IMR-90 (cell line): ENCODE results near the gene SLC25A26. TPM values are rescaled to one million over a fixed set of nuclear protein-coding genes. Genes with fewer than 3 reads are reported as not detected.
A peak's percentile ranks its signal among the peaks of the same experiment; 100 is the strongest.

Experiments used
- ATAC-seq: fragments of 200-7000 bp; cut with Tn5 transposase; 2 replicates; pipeline ENCODE4 v1.9.1; 2020; ENCODE audit warnings: low read depth, mild to moderate bottlenecking, moderate library complexity
- BruUV-seq: library from RNA; stranded (reverse); fragments of 400-500 nt; replicated peaks from 2 replicates; lab custom pipeline; 2021; lab: Mats Ljungman, UMichigan
- CTCF ChIA-PET: fragments of 300-600 bp; formaldehyde crosslinking; extraction: SDS; loops from one replicate; lab custom pipeline; 2021; ENCODE audit warnings: antibody characterized with exemption; lab: Yijun Ruan, JAX
- POLR2A ChIA-PET: fragments of 300-600 bp; sonication (Branson Sonifier 250); formaldehyde crosslinking; loops from one replicate; lab custom pipeline; 2022; ENCODE audit warnings: antibody characterized with exemption; ENCODE audit not compliant: unreplicated experiment; lab: Charles Lee
- DNase-seq: peaks from one replicate; pipeline ENCODE4 v3.0.0; 2013
- H2AFZ ChIP-seq: replicated peaks from 2 replicates; pipeline ENCODE3; 2013; ENCODE audit warnings: low read length, mild to moderate bottlenecking; ENCODE audit not compliant: poor library complexity
- H2AK5ac ChIP-seq: 2 replicates; pipeline ENCODE4 v1.6.1; 2013; ENCODE audit warnings: low read depth, low read length, inconsistent platforms
- H2AK9ac ChIP-seq: replicated peaks from 2 replicates; pipeline ENCODE3; 2013; ENCODE audit warnings: mild to moderate bottlenecking, low read depth, low read length, moderate library complexity; ENCODE audit not compliant: poor library complexity
- H2BK120ac ChIP-seq: 2 replicates; pipeline ENCODE4 v1.6.1; 2013; ENCODE audit warnings: low read depth, low read length, inconsistent platforms
- H2BK15ac ChIP-seq: 3 replicates; pipeline ENCODE4 v1.6.1; 2013; ENCODE audit warnings: low read depth, low read length, inconsistent platforms
- H2BK20ac ChIP-seq: 2 replicates; pipeline ENCODE4 v1.6.1; 2013; ENCODE audit warnings: low read depth, mild to moderate bottlenecking, inconsistent platforms, low read length, moderate library complexity
- H2BK5ac ChIP-seq: 2 replicates; pipeline ENCODE4 v1.6.1; 2013; ENCODE audit warnings: mild to moderate bottlenecking, low read depth, low read length, inconsistent platforms; ENCODE audit not compliant: poor library complexity, severe bottlenecking
- H3K14ac ChIP-seq: replicated peaks from 2 replicates; pipeline ENCODE4 v1.6.1; 2013; ENCODE audit warnings: low read depth, low read length, inconsistent platforms
- H3K18ac ChIP-seq: 2 replicates; pipeline ENCODE4 v1.6.1; 2013; ENCODE audit warnings: low read depth, low read length, control low read depth
- H3K23ac ChIP-seq: 2 replicates; pipeline ENCODE4 v1.6.1; 2013; ENCODE audit warnings: low read depth, low read length, inconsistent platforms
- H3K27ac ChIP-seq: 2 replicates; pipeline ENCODE4 v1.5.1; 2013; ENCODE audit warnings: mild to moderate bottlenecking, control low read depth, low read length; ENCODE audit not compliant: insufficient read depth
- H3K27me3 ChIP-seq: 2 replicates; pipeline ENCODE4 v1.6.1; 2013; ENCODE audit warnings: low read length; ENCODE audit not compliant: control insufficient read depth, insufficient read depth
- H3K36me3 ChIP-seq: 2 replicates; pipeline ENCODE4 v1.6.1; 2013; ENCODE audit warnings: low read length, mixed read lengths; ENCODE audit not compliant: control insufficient read depth, insufficient read depth
- H3K4ac ChIP-seq: 2 replicates; pipeline ENCODE4 v1.6.1; 2013; ENCODE audit warnings: low read depth, low read length, inconsistent platforms
- H3K4me1 ChIP-seq: 2 replicates; pipeline ENCODE4 v1.6.1; 2013; ENCODE audit warnings: low read length, mixed read lengths; ENCODE audit not compliant: control insufficient read depth, insufficient read depth
- H3K4me2 ChIP-seq: 2 replicates; pipeline ENCODE4 v1.6.1; 2013; ENCODE audit warnings: low read depth, mild to moderate bottlenecking, control low read depth, low read length, moderate library complexity
- H3K4me3 ChIP-seq: 2 replicates; pipeline ENCODE4 v1.5.1; 2013; ENCODE audit warnings: low read depth, mild to moderate bottlenecking, control low read depth, low read length, moderate library complexity; ENCODE audit not compliant: insufficient read depth
- H3K56ac ChIP-seq: 2 replicates; pipeline ENCODE4 v1.6.1; 2013; ENCODE audit warnings: low read length, inconsistent platforms; ENCODE audit not compliant: insufficient read depth; ENCODE audit errors: extremely low read depth
- H3K79me1 ChIP-seq, 2 experiments: 2 replicates each; pipeline ENCODE4 v1.6.1; 2013; ENCODE audit warnings: low read length in 2 of 2, inconsistent platforms in 1 of 2, low read depth in 1 of 2
- H3K9ac ChIP-seq: 2 replicates; pipeline ENCODE4 v1.6.1; 2013; ENCODE audit warnings: low read depth, low read length, control low read depth
- H3K9me1 ChIP-seq: 2 replicates; pipeline ENCODE4 v1.6.1; 2013; ENCODE audit warnings: low read length, inconsistent platforms; ENCODE audit not compliant: insufficient read depth
- H3K9me3 ChIP-seq: 2 replicates; pipeline ENCODE4 v1.6.1; 2013; ENCODE audit warnings: low read length; ENCODE audit not compliant: control insufficient read depth, insufficient read depth
- H4K20me1 ChIP-seq: 2 replicates; pipeline ENCODE4 v1.6.1; 2013; ENCODE audit warnings: low read length, inconsistent platforms; ENCODE audit not compliant: insufficient read depth
- H4K5ac ChIP-seq: 2 replicates; pipeline ENCODE4 v1.6.1; 2013; ENCODE audit warnings: mild to moderate bottlenecking, low read depth, low read length, control low read depth
- H4K8ac ChIP-seq, 2 experiments: 2 replicates each; pipeline ENCODE4 v1.6.1; 2013; ENCODE audit warnings: low read depth in 2 of 2, low read length in 2 of 2, control low read depth in 1 of 2, inconsistent platforms in 1 of 2
- H4K91ac ChIP-seq: 2 replicates; pipeline ENCODE4 v1.6.1; 2013; ENCODE audit warnings: low read depth, low read length, inconsistent platforms; ENCODE audit not compliant: insufficient read depth
- BHLHE40 ChIP-seq: fragments of 150-350 bp; IDR thresholded peaks from 2 replicates; pipeline ENCODE4 v1.6.1; 2016; ENCODE audit warnings: mild to moderate bottlenecking, low read depth, low read length
- CEBPB ChIP-seq: IDR thresholded peaks from 2 replicates; pipeline ENCODE4 v1.6.1; 2012; ENCODE audit warnings: low read depth, low read length, improper control_type of control experiment
- CHD1 ChIP-seq: IDR thresholded peaks from 2 replicates; pipeline ENCODE4 v1.6.1; 2012; ENCODE audit warnings: low read depth, low read length, improper control_type of control experiment
- ELK1 ChIP-seq: fragments of 150-350 bp; IDR thresholded peaks from 2 replicates; pipeline ENCODE4 v1.6.1; 2016; ENCODE audit warnings: low read depth, mild to moderate bottlenecking, low read length, moderate library complexity, borderline replicate concordance
- FOS ChIP-seq: fragments of 150-350 bp; IDR thresholded peaks from 2 replicates; pipeline ENCODE4 v1.6.1; 2016; ENCODE audit warnings: low read depth, low read length
- MAFK ChIP-seq: IDR thresholded peaks from 2 replicates; pipeline ENCODE4 v1.6.1; 2012; ENCODE audit warnings: low read depth, low read length, improper control_type of control experiment
- MAZ ChIP-seq: IDR thresholded peaks from 2 replicates; pipeline ENCODE4 v1.6.1; 2012; ENCODE audit warnings: low read depth, mild to moderate bottlenecking, low read length, improper control_type of control experiment, moderate library complexity, borderline replicate concordance
- RAD21 ChIP-seq: IDR thresholded peaks from 2 replicates; pipeline ENCODE4 v1.6.1; 2012; ENCODE audit warnings: low read length, improper control_type of control experiment
- RCOR1 ChIP-seq: IDR thresholded peaks from 2 replicates; pipeline ENCODE4 v1.6.1; 2012; ENCODE audit warnings: mild to moderate bottlenecking, low read length, improper control_type of control experiment; ENCODE audit not compliant: insufficient replicate concordance
- RFX5 ChIP-seq: IDR thresholded peaks from 2 replicates; pipeline ENCODE4 v1.8.0; 2012; ENCODE audit warnings: low read depth, mild to moderate bottlenecking, low read length, moderate library complexity
- SMC3 ChIP-seq: fragments of 150-350 bp; IDR thresholded peaks from 2 replicates; pipeline ENCODE4 v1.6.1; 2016; ENCODE audit warnings: low read depth, mild to moderate bottlenecking, antibody characterized with exemption, low read length, moderate library complexity
- USF2 ChIP-seq: fragments of 150-350 bp; IDR thresholded peaks from 2 replicates; pipeline ENCODE4 v1.6.1; 2017; ENCODE audit warnings: mild to moderate bottlenecking, antibody characterized with exemption, low read length, low read depth
- WGBS, 2 experiments: methylation state at CpG; one replicate each; pipeline versions ENCODE4 v1.1.5 to v1.1.7; 2013; ENCODE audit warnings: missing lambda C conversion rate in 2 of 2; ENCODE audit not compliant: insufficient read length in 1 of 2; ENCODE audit errors: extremely low coverage in 2 of 2; 5-methylcytosine and 5-hydroxymethylcytosine counted together
- dilution Hi-C: fragments of 300-500 bp; cut with HindIII; formaldehyde crosslinking; loops from one replicate; pipeline ENCODE4 v1.14.3; 2018; ENCODE audit warnings: low sequenced_read_pairs; ENCODE audit not compliant: unreplicated experiment
- in situ Hi-C: fragments of 300-500 bp; cut with MboI; formaldehyde crosslinking; loops from 3 replicates; pipeline ENCODE4 v1.14.3; 2019; ENCODE audit warnings: low sequenced_read_pairs, inconsistent platforms, mixed read lengths
- intact Hi-C: fragments of 100-400 bp; cut with micrococcal nuclease; formaldehyde crosslinking; loops from 2 replicates; pipeline ENCODE4 v1.10.0; 2022
- polyA plus RNA-seq, 3 experiments: library from polyadenylated mRNA; depleted of rRNA; stranded (reverse); fragments of >200 nt; gene quantifications; 2 replicates each; pipeline ENCODE4 v1.2.3, GENCODE V29; 2012; ENCODE audit warnings: low replicate concordance in 1 of 3
- total RNA-seq: library from RNA; depleted of rRNA; stranded (reverse); fragments of >200 nt; gene quantifications from 2 replicates; pipeline ENCODE4 v1.2.3, GENCODE V29; 2012

The SLC25A26 gene
- total and polyA plus RNA-seq, 2 of the 4 experiments (the other 2 are of a cell fraction), result 10.9 to 12.7 TPM

- peak overlapping the region; percentile 59; the same call in 1 of the 2 replicates for H2BK20ac ChIP-seq
- H4K91ac ChIP-seq, result no peak overlapping the region
- peak overlapping the region; percentile 61; the same call in 1 of the 2 replicates for H3K14ac ChIP-seq
- ChIA-PET CTCF (interaction anchor here (1.1 kb wide), 1 partner anchor 10 kb away, joined by 4 read pairs; no protein-coding TSS in a partner anchor), POLR2A (no interaction called here)
- H3K9ac ChIP-seq, result no peak overlapping the region
- in situ Hi-C loops (no loop called here), intact Hi-C loops (no loop called here), dilution Hi-C loops (no loop called here)
- TF ChIP-seq CEBPB (no peak), MAFK (no peak), ELK1 (no peak), SMC3 (no peak), RFX5 (no peak), CHD1 (no peak), FOS (no peak), BHLHE40 (no peak), RCOR1 (no peak), MAZ (no peak), USF2 (no peak), RAD21 (no peak)
- peaks cover 15% of the 10 kb centered on the region for H3K4me1 ChIP-seq
- no peak overlapping the region for H2BK120ac ChIP-seq
- H2AK9ac ChIP-seq, result no peak overlapping the region
- no peaks in the 10 kb centered on the region for H3K36me3 ChIP-seq
- H2BK5ac ChIP-seq, result no peak overlapping the region
- BruUV-seq, result no TSS peak
- no peak overlapping the region for H3K23ac ChIP-seq
- H4K5ac ChIP-seq, result no peak overlapping the region; the same call in none of the 2 replicates
- no peak overlapping the region for H3K56ac ChIP-seq
- ATAC-seq (peak; percentile 70), DNase-seq (peak; percentile 56)
- H4K8ac ChIP-seq, result no peak overlapping the region
- peak overlapping the region; percentile 61; the same call in 1 of the 2 replicates for H3K18ac ChIP-seq
- H2BK15ac ChIP-seq, result 0 out of 3 replicates have a peak overlapping the region, but pooled peaks have one; percentile 15
- H3K27me3 ChIP-seq, result no peaks in the 10 kb centered on the region
- peaks cover 6 to 19% of the 10 kb centered on the region in 2 experiments for H3K79me1 ChIP-seq
- H3K27ac ChIP-seq, result no peak overlapping the region
- no peak overlapping the region for H3K4me3 ChIP-seq
- H3K9me3 ChIP-seq, result no peaks in the 10 kb centered on the region
- peaks cover 17% of the 10 kb centered on the region for H3K9me1 ChIP-seq
- no peaks in the 10 kb centered on the region for H4K20me1 ChIP-seq
- H3K4ac ChIP-seq, result peak overlapping the region; percentile 27; the same call in 1 of the 2 replicates
- WGBS, 2 experiments, result 83% methylated on average over 1 of the region's 4 CpGs; no CpG with 5 or more reads in 1 of the 2 experiments
- peak overlapping the region; percentile 54; the same call in 1 of the 2 replicates for H3K4me2 ChIP-seq
- peak overlapping the region; percentile 9 for H2AFZ ChIP-seq
- H2AK5ac ChIP-seq, result no peak overlapping the region
Observed at GRCh38 chr3:66261355-66261754, 40.6 kb downstream of the SLC25A26 start.
